IPS DF 4.7 (cell line): ENCODE data around the gene VPS33A.
A peak's percentile ranks its signal among the peaks of the same experiment; 100 is the strongest.
"Not testable (repeated sequence)": the region's sequence is repeated elsewhere in the genome, so short reads cannot be mapped to it uniquely, and the experiment has no call there.

Experiments used
- DNase-seq: peaks from one replicate; pipeline ENCODE4 v3.0.0-alpha.2; 2013; ENCODE audit warnings: low spot score; ENCODE audit errors: extremely low read depth

The VPS33A gene

DNA sequence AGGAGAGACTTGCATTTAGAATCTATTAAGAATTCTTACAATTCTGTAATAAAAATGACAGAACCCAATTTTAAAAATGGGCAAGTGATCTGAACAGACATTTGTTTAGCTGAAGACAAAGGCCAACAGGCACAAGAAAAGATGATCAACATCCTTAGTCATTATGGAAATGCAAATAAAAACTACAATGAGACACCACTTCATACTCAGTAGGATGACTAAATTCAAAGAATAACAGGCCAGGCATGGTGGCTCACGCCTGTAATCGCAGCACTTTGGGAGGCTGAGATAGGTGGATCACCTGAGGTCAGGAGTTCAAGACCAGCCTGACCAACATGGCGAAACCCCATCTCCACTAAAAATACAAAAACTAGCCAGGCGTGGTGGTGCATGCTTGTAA lies 7.8 kb downstream of the VPS33A start:
- DNase-seq, result not testable (repeated sequence)

DNA sequence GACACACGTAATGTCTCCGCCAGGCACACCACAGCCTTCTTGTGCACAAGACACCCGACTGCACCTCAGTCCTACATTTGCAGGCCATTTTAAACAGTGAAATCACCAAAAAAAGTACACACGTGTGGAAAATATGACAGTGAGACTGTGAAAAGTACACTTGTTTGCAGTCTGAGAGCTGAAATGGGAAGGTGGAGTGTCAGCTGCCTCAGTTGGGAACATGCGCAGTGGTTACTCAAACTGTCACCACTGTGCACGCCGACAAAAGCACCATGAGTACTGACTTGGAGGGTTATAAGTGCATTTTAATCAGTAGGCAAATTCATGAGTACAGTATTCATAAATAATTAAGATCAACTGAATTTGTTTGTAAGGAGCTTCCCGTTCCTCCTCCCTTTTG lies 15.8 kb downstream of the VPS33A start:
- DNase-seq, result no peak

DNA sequence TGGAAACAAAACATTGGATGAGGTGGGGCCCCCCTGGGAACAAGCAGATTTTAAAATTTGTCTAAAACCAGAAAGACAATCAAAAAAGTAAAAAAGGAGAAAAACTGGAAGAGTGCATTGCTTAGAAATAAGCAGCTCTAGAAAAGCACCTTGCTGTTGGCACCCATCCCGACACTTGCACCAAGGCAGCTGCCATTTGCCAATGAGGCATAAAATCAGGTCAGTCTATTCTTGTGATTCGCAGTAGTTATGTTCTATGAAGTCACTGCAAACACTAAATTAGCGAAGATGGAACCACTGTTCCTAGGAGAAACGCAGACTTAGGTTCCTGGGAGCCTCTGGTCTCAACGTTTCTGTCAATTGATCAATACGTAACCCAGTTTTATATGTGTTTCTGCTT lies 16.2 kb downstream of the VPS33A start:
- no peak for DNase-seq

- DNase-seq, result no peak
These were observed 20.7 kb downstream of the VPS33A start for GRCh38 chr12:122245553-122245952.

- DNase-seq, result no peak
These were observed 21.5 kb downstream of the VPS33A start for GRCh38 chr12:122244565-122245371.

DNA sequence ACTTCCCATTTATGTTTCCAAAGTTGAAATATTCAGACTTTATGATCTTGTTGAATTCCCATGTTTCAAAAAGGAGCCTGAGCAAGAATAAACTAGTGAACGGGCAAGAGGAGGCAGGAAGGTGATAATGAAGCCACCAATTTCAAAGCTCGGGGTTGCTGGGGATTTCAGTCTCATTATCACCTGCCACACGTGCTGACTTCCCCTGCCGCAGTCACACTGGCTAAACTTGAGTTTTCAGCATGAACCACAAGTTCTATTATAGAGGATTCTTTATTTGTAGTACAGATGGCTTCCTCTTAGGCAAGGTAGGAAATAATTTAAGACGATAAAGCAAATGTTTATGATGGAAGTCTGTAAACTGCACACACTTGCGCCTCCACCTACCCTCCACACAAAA lies 22.3 kb downstream of the VPS33A start:
- no peak for DNase-seq

- DNase-seq, result no peak
These were observed 27.4 kb downstream of the VPS33A start for GRCh38 chr12:122238861-122239260.

DNA sequence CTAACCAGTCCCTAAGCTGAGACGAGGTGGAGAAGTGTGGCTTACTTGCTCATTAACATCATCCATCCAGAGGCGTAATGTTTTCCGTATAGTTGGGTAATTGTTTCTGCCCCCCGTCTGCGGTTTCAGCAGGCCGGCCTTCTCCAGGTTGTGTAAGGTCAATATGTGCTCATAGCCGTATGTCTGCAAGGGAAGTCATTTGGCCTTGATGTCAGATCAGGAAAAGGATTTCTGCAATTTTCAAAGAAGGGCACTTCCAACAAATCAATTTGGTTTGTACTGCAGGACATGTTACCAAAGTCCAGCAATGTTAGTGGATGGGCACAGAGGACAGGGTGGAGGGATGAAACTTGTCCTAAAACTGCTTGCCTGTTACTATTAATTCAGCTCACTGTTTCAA lies 30.6 kb downstream of the VPS33A start:
- DNase-seq, result no peak

DNA sequence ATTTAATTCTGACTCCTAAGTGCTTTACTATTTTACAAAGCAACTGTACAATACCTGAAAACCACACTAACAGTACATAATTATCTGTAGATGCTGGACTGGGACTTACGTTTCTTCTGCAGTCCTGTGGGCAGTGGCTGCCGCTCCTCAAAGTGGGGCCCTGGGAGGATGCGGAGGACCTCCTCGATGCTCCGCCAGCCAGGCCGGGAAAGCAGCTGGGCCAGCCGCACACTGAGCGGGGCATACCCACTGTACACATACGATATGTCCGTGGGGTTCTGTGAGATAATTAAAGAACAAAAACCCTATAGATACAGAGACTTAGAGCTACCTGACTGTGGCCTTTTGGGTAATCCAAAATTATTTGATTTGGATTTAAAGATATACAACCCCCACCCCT lies 33.6 kb downstream of the VPS33A start:
- no peak for DNase-seq

DNA sequence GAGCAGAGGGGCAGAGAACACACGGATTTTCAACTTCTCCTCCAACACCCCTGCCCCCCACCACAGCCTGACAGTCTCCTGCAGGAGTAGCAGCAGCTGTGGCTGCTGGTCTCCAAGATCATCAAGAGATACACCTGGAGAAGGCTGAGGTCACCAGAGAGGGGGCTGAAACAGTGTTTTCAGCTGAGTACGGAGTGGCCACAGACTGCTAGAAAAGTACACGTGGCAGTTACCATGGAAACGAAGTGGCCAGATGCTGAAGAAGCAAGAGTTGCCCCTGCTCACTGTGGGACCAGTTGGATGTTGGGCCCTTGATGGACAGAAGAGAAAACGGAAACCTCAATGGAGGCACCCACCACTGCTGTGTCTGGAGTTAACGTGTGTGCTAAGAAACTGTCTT lies 35.5 kb downstream of the VPS33A start:
- no peak for DNase-seq

GRCh38 chr12:122228092-122228491 lies 38.2 kb downstream of the VPS33A start:
- no peak for DNase-seq

DNA sequence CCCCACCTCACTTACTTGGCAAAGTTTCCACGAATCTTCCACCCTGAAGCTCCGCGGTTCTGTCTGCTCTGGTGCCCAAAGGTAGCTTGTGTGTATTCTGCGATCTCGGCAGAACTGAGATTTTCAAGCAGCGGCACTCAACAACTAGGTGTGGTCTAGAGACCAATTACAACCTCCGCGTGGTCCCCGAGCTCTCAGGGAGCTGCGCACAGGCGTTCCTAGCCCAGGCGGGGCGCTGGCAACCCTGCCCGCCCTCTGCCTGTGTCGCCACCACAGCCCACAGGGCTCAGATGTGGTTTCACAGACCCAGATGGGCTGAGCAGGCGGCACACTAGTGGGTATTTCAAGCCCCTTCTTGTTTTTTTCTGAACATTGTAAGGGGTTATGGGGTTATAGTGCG lies 39.0 kb downstream of the VPS33A start:
- DNase-seq, result no peak

DNA sequence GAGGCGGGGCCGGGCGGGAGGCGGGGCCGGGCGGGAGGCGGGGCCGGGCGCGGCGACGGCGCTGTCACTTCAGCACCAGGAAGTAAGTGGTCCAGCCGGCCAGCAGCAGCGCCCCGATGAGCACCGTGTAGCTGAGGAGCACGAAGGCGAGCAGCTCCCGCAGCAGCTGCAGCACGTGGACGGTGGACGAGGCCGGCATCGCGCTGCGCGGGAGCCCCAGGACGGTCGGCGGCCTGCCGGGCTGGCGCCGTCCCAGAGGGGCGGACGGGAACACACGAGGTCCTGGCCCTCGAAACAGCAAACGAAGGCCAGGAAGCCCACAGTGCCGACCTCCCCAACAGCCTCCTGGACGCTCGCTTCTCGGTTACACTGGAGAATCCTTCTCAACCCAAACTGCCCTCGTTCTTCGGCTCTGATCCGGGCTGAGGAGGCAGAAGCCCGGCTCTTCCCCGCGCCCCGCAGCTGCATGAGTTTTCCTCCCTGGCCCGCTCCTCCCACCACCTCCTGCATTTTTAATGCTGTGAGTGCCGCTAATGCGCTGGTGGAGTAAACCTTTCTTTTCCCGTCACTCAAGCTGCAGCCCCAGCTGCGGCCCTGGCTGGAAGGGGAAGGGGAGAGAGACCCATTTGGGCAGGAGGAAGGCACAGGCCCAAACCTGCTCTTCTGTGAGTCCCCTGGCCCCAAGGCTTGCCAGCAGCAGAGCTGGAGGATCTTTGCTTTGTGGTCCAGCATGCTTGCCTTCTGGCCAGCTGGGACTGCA lies 39.7 kb downstream of the VPS33A start:
- DNase-seq, result no peak

- peak; percentile 89 for DNase-seq
These were observed 40.5 kb downstream of the VPS33A start, which contains the start of gene DIABLO for GRCh38 chr12:122225683-122226365. Gene DIABLO (minus strand): TSS chr12:122226052. CDS start chr12:122226014, 38 bp downstream.

DNA sequence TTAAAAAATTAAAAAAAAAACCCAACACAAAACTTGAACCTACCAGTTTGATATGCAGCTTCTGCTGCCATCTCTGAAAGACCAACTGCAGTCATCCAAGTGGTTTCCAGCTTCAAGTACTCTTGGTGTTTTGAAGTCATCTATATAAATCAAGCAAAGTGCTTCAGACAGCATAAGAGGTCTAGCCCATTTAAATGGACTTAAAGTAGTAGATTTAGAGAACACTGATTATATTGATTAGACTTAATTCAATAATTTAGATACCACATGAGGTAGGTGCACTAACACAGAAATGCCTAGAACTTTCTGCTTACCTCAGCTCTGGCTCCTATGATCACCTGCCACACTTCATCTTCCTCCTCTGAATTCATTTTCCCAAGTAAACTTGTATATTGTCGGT lies 49.8 kb downstream of the VPS33A start:
- no peak for DNase-seq

- no peak for DNase-seq
These were observed 50.5 kb downstream of the VPS33A start for GRCh38 chr12:122215771-122216170.

DNA sequence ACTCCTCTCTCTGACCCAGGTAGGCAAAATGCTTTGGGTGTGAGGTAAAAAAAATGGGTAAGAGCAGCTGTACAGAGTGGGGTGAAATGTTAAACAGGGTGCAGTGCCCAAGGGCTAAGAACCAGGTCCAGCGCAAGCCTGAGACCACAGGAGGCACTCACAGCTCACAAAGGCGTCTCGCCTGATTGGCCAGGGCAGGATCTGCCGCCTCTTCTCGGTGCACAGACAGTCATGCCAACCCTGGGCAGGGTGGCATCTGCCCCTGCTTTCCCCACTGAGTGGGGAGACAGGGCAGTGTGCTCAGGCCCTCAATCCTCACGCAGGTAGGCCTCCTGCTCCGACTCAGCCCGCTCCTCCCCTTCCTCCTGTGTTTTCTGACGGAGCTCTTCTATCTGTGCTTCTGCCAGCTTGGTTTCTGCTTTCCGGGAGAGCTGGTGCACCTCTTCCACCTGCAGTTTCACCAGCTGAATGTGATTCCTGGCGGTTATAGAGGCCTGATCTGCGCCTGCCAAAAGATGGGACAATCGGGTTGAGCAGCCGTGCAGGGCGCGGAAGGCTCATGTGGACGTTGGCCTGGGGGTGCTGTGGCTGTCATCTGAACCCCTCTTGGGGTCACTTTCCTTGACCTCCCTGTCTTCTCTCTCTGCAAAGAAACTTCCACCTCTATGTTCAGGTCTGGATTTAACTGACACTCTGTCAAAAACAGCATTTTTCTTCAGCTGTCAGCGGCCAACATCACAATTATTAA lies 58.0 kb downstream of the VPS33A start:
- no peak for DNase-seq

DNA sequence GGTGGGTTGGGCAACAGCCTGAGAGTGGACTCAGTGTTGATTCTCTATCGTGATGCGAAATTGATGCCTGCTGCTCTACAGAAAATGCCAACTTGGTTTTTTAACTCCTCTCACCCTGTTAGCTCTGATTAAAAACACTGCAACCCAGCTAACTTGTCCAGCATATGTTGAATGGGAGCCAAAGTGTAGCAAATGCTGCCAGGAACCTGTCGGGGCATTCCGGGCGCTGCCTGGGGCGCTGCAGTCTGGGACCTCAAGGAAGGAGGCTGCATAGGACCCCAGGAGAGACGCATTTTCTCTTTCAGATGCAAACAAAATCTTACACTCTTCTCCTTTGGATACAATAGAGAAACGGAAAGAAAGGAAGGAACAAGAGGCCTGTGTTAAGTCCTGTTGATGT lies 58.9 kb downstream of the VPS33A start:
- no peak for DNase-seq

DNA sequence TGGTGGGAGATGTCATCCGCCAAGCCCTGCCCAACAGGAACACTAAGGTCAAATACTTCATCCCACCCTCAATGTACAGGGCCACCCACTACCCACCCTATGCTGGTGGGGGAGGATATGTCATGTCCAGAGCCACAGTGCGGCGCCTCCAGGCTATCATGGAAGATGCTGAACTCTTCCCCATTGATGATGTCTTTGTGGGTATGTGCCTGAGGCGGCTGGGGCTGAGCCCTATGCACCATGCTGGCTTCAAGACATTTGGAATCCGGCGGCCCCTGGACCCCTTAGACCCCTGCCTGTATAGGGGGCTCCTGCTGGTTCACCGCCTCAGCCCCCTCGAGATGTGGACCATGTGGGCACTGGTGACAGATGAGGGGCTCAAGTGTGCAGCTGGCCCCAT lies 59.3 kb downstream of the VPS33A start:
- no peak for DNase-seq

- no peak for DNase-seq
These were observed 60.0 kb downstream of the VPS33A start for GRCh38 chr12:122206111-122206881.
